Activated CD8-positive, alpha-beta memory T cell treated with anti-CD3 and anti-CD28 coated beads, Interleukin-2, amount 50 U/mL, for 1 hour (primary cell): ENCODE data around the gene CDH4.

Experiments used
- DNase-seq: peaks from one replicate; pipeline ENCODE4 v3.0.0-alpha.2; 2020; ENCODE audit errors: extremely low read depth

The CDH4 gene

DNA sequence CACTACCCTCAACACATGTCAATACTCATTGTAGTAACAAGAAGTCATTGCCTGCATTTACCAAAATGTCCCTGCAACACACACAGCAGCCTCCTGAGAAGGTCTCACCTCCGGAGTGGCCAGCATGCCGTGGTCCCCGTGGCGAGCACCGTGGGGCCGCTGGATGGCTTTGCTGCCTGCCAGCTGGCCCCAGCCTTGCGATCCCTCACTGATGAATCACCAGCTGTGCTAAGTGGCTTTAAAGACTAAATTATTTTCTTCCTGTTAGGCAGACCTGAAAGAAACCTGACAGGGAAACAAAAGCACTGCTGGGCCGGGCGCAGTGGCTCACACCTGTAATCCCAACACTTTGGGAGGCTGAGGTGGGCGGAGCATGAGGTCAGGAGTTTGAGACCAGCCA, 306.7 kb downstream of the CDH4 start:
- DNase-seq: no peak

DNA sequence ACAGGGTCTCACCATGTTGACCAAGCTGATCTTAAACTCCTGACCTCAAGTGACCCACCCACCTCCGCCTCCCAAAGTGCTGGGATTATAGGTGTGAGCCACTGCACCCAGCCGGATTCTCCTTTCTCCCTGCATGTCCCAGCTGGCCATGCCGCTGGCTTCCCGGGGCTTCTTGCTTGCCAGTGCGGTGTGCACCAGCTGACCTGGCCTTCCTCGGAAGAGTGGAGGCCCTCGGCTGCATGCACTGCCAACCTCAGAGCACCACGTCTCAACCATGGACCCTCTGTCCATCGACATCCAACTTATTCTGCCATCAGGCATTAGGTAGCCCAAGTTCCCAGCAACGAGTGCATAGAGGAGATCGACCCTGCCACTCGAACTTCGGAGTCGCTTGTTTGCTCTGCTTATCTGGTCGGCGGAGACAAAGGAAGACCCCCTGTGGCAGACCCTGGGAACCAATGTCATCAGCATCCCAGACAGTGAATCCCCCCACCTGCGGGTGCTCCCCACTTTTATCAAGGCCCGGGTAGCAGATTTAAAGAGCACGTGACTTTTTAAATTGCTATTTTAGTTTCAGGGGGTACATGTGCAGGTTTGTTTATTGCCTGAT, 307.8 kb downstream of the CDH4 start:
- no peak for DNase-seq

DNA sequence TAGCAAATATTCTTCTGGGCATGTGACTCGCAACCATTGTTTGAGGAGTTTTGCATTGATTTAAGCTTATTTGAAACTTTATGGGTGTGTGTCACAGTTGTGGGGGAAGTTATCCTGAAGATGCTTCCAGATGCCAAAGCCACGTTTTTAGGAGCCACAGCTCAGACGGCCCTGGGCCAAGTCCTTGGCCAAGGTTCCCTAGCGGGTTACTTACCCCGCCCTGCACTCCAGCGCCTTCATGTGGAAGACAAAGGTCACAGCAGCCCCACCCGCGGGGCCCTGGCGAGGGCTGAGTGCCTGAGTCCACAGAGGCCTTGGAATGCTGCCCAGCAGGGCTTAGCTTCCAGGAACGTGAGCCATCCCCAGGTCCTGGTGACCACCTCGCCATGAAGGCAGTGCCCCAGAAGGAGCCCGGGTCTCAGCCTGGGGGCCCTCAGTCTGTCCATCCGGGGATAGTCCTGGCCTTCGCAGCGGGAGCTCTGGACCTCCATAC, 308.3 kb downstream of the CDH4 start:
- no peak for DNase-seq

DNA sequence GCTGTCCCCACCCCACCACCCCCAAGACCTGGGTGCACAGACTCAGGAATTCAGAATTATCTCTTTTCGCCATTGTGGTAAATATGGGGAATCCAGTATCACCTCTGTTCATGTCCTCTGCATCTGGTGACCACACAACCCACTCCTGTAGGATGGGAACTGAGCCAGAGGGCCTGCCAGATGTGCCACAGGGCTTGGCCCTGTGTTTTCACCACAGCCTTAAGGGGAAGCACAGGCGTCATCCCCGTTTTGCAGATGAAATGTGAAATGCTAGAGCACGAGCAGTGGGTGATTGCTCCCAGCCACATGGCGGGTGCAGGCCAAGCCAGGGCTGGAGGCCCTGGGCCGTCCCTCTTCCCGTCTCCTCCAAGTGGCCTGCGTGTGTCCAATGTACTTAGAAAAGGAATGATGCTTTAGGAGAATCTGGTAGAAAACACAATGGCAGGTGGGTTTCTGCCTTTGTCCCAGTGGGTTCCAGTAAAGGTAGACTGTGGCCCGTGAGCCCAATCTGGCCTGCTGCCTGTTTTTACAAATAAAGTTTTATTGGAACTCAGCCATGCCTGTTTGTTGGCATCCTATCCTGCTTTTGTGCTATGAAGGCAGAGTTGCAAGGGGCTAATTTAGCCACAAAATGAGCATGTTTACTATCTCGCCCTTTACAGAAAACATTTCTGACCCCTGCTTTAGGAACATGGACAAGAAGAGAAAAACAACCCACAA, 309.2 kb downstream of the CDH4 start:
- DNase-seq: no peak

DNA sequence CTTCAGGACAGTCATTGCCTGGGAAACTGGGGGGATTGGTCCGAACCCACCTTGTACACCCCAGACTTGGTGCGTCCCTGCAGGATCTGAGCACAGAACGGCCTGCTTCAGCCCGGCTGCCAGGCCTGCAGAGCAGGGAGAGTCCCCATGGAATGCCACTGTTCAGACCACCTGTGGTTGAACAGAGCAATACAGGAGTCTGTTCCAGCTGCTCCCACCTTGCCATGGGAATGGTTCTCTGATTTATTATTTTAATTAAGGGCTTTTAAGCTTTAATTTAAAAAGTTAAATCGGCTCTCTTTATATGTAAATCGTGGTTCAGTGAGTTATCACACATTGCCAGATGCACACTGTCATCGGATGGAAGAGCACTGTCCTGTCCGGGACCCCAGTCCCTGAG, 310.4 kb downstream of the CDH4 start:
- DNase-seq: no peak

DNA sequence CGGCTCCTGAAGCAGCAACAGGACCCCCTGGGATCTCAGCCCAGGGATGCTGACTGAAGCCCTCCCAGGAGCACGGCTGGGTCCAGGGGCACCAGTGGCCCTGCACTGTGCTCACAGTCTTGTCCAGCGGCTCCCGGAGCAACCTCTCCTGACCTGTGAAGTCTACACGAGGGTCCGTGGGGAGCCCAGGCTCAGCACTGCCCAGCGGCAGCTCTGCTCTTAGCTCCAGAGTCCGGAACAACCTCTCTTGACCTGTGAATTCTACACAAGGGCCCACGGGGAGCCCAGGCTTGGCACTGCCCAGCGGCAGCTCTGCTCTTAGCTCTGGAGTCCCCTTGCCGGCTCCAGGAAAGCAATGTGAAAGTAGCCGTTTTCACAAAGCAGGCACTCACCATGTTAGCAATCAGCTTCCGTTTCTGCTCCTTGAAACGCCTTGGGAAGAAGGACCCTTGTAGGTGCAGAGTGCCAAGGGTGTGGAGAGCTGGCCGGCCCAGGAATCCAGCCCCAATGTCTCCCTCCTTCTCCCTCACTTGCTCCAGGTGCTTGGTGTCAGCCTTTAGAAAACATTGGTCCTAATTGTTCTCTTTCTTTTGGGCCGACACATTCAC, 310.9 kb downstream of the CDH4 start:
- no peak for DNase-seq

DNA sequence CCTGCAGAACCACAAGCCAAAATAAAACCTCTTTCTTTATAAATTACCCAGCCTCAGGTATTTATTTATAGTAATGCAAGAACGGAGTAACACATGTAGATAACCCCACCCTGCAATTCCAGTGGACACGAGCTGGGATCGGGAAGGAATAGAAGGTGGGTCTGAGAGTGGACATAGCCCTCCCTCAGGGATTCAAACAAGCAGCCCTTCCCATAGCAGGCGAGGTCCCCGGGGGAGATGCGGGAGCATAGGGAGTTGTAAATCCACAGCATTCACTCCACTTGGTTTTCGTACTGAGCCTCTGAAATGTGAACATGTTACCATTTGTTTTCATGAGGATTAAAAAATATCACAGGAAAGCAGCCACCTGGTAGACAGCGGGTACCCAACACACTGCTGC, 312.6 kb downstream of the CDH4 start:
- DNase-seq: no peak

DNA sequence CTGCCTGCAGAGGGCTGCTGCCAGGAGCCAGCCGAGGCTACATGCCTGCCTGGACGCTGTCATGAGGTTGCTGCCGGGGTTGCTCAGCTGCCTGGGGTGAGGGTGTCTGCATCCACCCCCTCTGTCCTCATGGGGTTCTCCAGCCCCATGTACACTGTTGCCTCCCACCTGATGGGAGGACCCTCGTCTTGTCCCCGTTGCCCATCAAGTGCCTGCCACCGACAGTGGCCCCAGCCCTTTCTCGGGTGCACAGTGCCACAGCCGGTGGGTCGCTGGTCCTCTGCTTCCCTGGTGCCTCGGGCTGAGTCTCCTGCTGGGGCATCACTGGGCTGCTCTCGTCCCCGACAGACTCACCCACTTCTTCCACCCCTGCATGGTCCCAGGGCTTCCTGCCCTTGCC, 313.7 kb downstream of the CDH4 start:
- DNase-seq: no peak

DNA sequence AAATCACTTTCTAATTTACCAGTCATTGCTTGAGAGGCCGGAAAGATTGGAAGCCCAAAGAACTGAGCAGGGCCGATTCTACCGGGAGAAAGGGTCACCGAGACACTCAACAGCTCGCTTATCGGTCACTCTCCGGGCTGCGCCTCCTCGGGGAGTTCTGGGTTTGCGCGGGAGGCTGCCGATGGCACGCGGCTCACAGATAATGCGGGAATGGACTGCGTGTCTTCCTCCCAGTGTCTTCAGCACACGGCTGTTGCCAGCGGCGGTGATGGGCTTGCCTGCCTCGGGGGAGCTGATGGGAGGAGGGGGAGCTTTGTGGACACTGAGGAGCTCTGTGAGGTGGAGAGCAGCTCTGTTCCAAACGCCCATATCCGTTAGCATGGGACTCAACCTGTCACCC, 314.6 kb downstream of the CDH4 start:
- no peak for DNase-seq

DNA sequence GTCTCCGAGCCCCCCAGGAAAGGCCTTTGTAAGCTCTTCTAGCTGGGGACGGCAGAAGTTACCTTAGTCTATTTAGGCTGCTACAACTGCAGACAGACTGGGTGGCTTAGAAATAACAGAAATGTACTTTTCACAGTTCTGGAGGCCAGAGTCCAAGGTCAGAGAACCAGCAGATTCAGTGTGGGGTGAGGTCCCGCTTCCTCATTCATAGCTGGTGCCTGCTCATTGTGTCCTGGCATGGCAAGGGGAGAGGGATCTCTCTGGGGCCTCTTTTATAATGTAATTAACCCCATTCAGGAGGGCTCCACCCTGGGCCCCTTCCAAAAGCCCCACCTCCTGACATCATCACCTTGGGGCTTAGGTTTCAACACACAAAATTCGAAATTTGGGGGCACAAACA, 315.1 kb downstream of the CDH4 start:
- DNase-seq: no peak

DNA sequence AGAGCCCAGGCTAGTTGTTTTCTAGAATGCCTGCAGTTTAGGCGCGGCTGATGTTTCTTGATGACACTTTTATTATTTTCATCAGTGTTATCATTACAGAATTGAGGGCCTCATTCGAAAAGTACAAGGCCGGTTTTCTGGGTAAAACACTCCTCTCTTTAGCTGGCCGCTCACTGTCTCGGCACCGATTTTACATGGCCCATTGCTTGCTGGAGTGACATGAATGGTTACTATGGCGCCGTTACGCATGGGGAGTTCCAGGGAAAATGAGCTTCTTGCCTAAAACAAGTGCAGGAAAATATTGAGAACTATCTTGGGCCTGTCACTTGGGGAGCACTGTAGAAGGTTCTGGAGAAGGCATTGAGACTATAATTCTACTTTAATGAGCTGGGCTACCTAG, 317.8 kb downstream of the CDH4 start:
- DNase-seq: no peak

DNA sequence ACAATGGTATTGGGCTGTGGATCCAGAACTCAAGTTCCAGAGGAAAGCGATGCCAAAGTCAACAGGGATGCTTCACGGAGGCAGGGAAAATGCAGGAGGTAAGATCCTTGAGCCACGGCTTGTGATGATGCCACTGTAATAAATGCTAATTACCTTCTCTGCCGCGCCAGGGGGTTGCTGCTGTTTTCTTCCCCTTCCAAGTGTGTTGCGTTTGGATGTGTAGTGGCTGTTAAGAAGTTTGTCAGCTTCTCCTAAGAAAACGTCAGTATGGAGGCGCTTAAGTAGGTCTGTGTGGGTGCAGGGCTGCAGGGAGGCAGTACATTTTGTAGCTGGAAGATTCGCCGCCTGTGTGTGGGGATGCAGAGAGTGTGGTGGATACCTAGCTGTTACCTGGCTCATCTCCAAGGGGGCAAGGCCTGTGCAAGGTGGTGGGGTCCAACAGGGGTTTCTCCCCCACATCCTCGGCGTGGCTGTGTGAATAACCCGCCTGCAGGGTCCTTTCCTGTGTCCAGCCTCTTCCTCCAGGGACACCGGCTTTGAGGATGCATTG, 318.7 kb downstream of the CDH4 start:
- DNase-seq: no peak

DNA sequence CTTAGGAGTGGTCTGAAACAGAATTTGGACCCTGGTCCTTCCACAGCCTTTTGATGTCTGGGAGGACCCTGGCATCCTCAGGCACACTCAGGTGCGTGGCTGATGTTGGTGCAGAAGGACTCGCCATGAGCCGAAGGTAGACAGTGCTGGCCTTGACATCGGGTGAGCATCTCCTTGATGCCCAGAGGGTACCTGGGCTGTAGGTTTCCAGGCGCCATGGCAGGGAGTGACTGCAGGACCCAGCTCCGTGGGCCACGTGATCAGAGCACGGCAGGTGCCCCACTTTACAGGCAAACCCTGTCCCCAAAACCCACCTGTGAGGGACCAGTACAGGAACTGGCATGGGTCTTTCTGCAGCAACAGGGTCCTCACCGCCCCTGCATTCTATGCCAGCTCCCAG, 319.2 kb downstream of the CDH4 start:
- DNase-seq: no peak

DNA sequence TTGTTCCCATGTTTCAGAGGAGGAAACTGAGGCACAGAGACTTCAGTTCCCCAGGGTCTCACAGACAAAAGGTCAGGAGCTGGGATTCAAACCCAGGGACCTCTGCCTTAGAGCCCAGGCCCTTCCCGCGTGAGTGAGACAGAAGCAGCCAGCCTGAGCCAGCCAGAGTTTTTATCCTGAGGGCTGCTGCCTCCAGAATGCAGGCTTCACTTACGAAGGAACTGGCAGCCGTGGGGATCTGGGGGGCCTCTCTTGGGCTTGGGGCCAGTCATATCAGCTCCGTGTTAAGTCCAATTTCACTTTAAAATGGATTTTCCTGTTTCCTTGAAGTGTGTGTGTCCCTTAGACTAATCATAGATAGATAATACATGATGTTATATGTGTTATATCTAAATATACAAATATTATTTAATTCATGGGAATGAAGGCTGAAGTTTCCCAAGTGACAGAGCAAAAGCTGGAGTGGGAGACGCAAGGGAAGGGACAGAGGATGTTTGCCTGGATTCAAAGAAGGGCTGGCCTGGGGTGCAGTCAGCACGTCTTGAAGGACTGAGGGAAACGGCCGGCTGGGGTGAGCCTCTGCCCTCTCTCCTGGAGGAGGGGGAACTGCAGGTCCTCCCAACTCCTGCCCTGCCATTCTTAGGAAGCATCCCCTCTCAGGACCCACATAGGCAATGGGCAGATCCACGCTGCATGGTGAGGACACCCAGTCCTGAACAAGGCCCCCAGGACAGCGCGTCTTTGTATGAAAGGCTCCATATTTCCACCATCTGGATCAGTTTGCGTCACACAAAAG, 320.1 kb downstream of the CDH4 start:
- no peak for DNase-seq

DNA sequence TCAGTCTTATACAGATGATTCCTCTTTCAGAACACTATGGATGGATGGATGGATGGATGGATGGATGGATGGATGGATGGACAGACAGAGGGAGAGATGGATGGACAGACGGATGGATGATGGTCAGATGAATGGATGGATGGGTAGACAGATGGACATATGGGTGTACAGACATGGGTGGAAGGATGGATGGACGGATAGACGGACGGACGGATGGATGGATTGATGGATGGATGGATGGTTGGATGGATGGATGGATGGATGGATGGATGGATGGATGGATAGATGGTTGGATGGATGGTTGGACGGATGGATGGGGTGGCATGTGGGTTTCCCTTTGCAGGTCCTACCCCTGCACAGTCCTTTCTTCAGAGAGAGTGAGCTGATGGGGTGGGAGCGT, 320.7 kb downstream of the CDH4 start:
- no peak for DNase-seq

DNA sequence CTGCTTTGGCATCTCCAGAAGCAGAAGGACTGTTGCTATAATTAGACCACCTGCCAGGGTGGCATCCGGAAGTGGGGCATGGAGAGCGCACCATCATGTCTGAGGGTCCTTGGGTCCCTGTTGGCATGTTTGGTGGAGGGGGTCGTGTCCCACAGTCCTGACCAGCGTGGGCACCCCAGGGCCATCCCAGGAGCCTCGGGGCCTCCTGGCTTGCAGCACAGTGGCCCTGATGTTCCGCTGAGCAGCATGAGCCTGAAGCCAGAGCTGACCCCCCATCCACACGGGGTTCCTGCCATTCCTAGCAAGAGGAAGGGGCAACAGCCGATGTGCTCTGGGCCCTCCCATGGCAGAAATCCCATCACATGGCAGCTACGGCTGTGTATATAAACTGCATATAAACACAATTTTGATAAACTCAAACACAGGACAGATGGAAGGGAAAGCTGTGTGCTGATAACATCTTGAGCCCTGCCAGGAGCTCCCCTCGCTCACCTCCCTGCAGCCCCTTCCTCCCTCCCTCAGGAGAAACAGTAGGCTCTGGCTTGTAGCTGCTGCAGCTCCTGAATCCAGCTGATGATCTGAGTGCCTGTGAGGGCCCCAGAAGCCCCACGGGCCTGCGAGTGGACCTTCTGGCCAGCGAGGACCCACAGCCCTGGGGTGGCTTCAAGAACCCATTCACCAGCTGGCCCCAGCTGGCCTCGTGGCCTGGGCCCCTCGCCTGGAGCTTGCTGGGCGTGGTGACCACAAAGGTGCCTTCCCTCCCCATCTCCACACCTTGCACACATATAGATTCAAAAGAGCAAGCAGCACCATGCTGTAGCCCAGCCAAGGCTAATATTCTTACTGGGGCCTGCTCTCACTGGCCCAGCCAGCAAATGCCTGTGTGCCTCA, 321.6 kb downstream of the CDH4 start:
- DNase-seq: no peak

DNA sequence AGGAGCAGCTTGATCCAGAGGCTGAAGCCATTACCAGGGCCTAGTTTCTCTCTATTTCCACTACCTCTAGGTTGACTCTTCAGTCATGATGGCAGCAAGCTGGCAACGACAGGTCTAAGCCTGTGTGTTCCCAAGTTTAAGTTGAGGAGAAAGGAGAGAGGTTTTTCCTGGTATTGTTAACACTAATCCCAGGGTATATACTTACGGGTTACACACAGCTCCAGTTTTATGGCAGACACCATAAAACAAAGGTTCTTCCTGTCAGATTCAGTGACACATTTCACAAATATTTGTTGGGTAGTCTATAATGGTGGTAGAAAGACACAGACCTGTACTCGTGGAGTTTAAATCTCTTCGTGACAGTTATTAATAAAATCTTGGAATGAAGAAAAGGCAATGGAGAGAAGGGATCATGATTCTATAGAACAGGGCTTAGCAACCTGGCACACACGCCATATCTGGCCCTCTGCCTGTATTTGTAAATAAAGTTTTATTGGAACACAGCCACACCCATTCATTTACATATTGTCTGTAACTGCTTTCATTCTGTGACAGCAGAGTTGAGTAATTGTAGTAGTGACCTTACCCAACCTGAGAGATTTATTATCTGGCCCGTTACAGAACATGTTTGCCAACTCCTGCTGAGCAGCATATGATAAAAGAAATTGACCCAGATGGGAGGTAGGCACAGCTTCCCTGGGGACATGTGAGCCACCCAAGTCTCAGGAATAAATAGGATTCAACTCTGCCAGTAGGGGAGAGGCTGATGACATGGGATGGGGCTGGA, 323.3 kb downstream of the CDH4 start:
- DNase-seq: no peak

DNA sequence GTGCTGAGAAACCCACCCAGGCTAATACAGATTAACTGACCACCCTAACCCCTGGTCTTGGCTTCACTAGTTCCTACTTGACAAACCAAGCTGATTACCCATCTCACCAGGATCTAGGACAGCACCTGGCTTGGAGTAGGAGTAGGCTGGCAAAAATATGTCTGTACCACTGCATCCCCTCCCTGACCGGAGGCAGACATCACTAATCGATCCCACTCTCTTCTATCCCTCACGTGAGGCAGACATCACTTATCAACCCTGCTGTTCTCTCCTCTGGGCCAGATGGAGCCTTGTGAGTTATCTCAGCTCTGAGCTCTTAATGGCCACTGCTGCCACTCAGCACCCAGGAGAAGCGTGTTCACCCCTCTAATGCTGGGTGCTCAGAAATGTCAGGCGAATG, 324.3 kb downstream of the CDH4 start:
- no peak for DNase-seq

DNA sequence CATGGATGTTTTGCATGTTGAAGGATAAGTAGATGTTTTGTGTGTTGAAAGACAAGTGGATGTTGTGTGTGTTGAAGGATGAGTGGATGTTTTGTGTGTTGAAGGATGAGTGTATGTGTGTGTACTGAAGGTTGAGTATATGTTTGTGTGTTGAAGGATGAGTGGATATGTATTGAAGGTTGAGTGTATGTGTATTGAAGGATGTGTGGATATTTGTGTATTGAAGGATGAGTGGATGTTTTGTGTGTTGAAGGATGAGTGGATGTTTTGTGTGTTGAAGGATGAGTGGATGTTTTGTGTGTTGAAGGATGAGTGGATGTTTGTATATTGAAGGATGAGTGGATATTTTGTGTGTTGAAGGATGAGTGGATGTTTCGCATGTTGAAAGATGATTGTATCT, 325.0 kb downstream of the CDH4 start:
- DNase-seq: no peak

DNA sequence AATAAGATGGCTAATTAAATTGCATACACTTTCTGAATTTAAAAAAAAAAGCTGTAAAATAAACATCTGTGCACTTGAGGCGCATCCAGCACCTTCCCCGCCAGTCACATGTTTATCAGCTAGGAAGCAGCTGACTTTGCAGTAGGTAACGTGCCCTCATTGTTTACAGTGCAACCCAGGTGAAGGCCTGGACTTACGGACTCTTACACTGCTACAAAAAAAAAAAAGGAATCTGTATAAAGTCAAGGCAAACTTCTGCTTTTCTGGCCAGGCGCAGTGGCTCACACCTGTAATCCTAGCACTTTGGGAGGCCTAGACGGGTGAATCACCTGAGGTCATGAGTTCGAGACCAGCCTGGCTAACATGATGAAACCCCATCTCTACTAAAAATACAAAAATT, 327.8 kb downstream of the CDH4 start:
- DNase-seq: no peak
